ENCODE results near the gene TRIM75.
"Not testable (repeated sequence)": the region's sequence is repeated elsewhere in the genome, so short reads cannot be mapped to it uniquely, and the experiment has no call there.

TRIM75 gene

GRCh38 chr4:165079476-165079875, 25.8 kb downstream of the TRIM75 start:
- peak; percentile 38 to 77 (median 50) for DNase-seq

GRCh38 chr4:165084787-165085186, 31.1 kb downstream of the TRIM75 start:
- not testable (repeated sequence) for DNase-seq

- no peak for DNase-seq
Measured at GRCh38 chr4:165085946-165086345, 32.3 kb downstream of the TRIM75 start.

GRCh38 chr4:165088366-165088765, 34.7 kb downstream of the TRIM75 start:
- no peak for DNase-seq

GRCh38 chr4:165092187-165092586, 38.5 kb downstream of the TRIM75 start:
- DNase-seq, result not testable (repeated sequence)

GRCh38 chr4:165094873-165095272, 41.2 kb downstream of the TRIM75 start:
- DNase-seq, result no peak

GRCh38 chr4:165095291-165095690, 41.6 kb downstream of the TRIM75 start:
- no peak for DNase-seq

- DNase-seq, result peak in 2 of 3 experiments; percentile 16 to 47
Measured at GRCh38 chr4:165096776-165097175, 43.1 kb downstream of the TRIM75 start.

GRCh38 chr4:165101641-165102040, 48.0 kb downstream of the TRIM75 start:
- no peak for DNase-seq

GRCh38 chr4:165106518-165106917, 52.9 kb downstream of the TRIM75 start:
- DNase-seq, result no peak

Measured in NCI-H1417 (cell line).